Adrenal gland (tissue), 12 donors: ENCODE measurements around the gene RFT1. TPM values are rescaled to one million over a fixed set of nuclear protein-coding genes. Genes with fewer than 3 reads are reported as not detected.

Source experiments
- DNase-seq, 7 donors: peaks; one replicate each; pipeline ENCODE4 v3.0.0-alpha.2; 2019 to 2020
- H3K27ac ChIP-seq, 5 donors: fragments of 200-600 bp; sonication (generic) in 4 of 5; 1 replicate in 3 of 5; 2 replicates in 2 of 5; pipeline versions ENCODE4 v1.5.1 to v1.8.0; 2016 to 2020; ENCODE audit warnings: mild to moderate bottlenecking in 1 of 5
- H3K27me3 ChIP-seq: fragments of 200-600 bp; 2 replicates; pipeline ENCODE4 v1.8.0; 2021
- H3K36me3 ChIP-seq, 2 donors: fragments of 200-600 bp; replicated peaks in 1 of 2; 1 replicate in 1 of 2; 2 replicates in 1 of 2; pipeline versions ENCODE4 v1.5.1 to v1.8.0; 2018 to 2022
- H3K4me1 ChIP-seq, 2 donors: fragments of 200-600 bp; replicated peaks in 1 of 2; 1 replicate in 1 of 2; 2 replicates in 1 of 2; pipeline versions ENCODE4 v1.5.1 to v1.8.0; 2018 to 2021
- H3K4me3 ChIP-seq, 4 donors: fragments of 200-600 bp; sonication (generic) in 3 of 4; one replicate each; pipeline ENCODE4 v1.5.1; 2016 to 2018
- H3K9me3 ChIP-seq, 3 donors: fragments of 200-600 bp; sonication (generic) in 1 of 3; replicated peaks in 1 of 3; 1 replicate in 2 of 3; 2 replicates in 1 of 3; pipeline versions ENCODE4 v1.5.1 to v1.8.0; 2016 to 2021
- CTCF ChIP-seq, 6 experiments: fragments of 450-650 bp in 4 of 6; fragments of 200-600 bp in 2 of 6; sonication (generic) in 1 of 6; IDR thresholded peaks; 1 replicate in 5 of 6; 2 replicates in 1 of 6; pipeline versions ENCODE4 v1.5.1 to v1.8.0; 2016 to 2021; ENCODE audit warnings: antibody characterized with exemption in 6 of 6, mild to moderate bottlenecking in 2 of 6, moderate library complexity in 1 of 6
- POLR2A ChIP-seq, 2 donors: fragments of 450-650 bp; IDR thresholded peaks; one replicate each; pipeline ENCODE4 v1.6.1; 2017; ENCODE audit warnings: antibody characterized with exemption in 2 of 2, mild to moderate bottlenecking in 2 of 2, moderate library complexity in 1 of 2
- WGBS, 4 donors: extraction: QIAGEN DNeasy Blood & Tissue Kit in 2 of 4; methylation state at CpG; one replicate each; pipeline versions ENCODE4 v1.1.5 to v1.1.7; 2013 to 2017; 5-methylcytosine and 5-hydroxymethylcytosine counted together
- intact Hi-C, 2 donors: fragments of 100-400 bp; cut with DNase I; formaldehyde crosslinking; loops; one replicate each; pipeline versions ENCODE4 v1.14.1 to v1.15.0; 2022 to 2023
- polyA plus RNA-seq, 3 donors: library from polyadenylated mRNA; stranded (reverse); fragments of 200-250 nt in 2 of 3; fragments of 350-450 nt in 1 of 3; fragmentation: Illumina TruSeq in 1 of 3; extraction: RNeasy Lipid Tissue Mini Kit (QIAGEN cat#74804) in 1 of 3; gene quantifications; one replicate each; pipeline ENCODE4 v1.2.3, GENCODE V29; 2013 to 2014
- total RNA-seq, 9 donors: library from RNA; depleted of rRNA in 4 of 9; stranded (reverse); fragments of >200 nt in 4 of 9; fragments of 120-200 nt in 1 of 9; fragmentation: NEBNext Ultra II Directional in 1 of 9; extraction: Animal tissue kit (Norgen Biotek cat#: 25700) in 1 of 9; gene quantifications; one replicate each; pipeline versions ENCODE4 v1.1.0 to v1.2.4, GENCODE V29; 2013 to 2023
- donor health status: healthy with polysubstance abuse.
- donor health status: Bipolar disorder and iron deficiency.
- donor health status: DM: yes; HTN: yes; CAD: no.
- donor health status: DM: no; HTN: no; CAD: no.
- donor health status: DM: no; HTN: no; CAD: no.
- donor health status: DM: yes; HTN: yes; CAD: no.

The RFT1 gene
- total and polyA plus RNA-seq, 12 donors, result 6.7 to 34.5 (median 20.4) TPM

DNA sequence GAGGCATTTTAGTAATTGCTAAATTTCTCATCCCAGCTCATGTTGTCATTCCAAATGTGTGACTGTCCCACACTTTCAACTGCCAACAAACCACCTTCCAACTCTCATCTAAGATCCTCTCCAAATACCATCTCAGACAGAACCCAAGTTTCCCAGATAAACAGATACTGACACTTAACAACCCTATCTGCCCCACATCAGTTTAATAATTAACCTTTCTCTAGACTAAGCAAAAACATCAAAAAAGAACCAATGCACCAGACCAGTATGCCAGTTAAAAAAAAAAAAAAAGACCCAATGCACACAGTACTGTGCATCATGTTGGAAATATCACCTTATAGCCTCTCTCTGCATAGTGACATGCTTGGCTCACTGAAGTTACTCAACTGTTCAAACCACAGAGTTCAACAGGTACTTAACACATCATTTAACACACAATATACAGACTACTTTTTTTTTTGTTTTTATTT, 89.8 kb downstream of the RFT1 start:
- H3K27me3 ChIP-seq, result no peaks in the 10 kb centered on the region
- no peak for DNase-seq
- intact Hi-C loops, result no loop called here
- H3K27ac ChIP-seq, result no peak overlapping the region
- H3K4me3 ChIP-seq, result no peak overlapping the region
- H3K9me3 ChIP-seq, result no peaks in the 10 kb centered on the region
- H3K36me3 ChIP-seq, result no peaks in the 10 kb centered on the region
- H3K4me1 ChIP-seq, result peaks cover 8 to 13% of the 10 kb centered on the region in 2 donors
- TF ChIP-seq CTCF (IDR thresholded peaks at IDR 0.05) (no peak), POLR2A (IDR thresholded peaks at IDR 0.05) (no peak)

DNA sequence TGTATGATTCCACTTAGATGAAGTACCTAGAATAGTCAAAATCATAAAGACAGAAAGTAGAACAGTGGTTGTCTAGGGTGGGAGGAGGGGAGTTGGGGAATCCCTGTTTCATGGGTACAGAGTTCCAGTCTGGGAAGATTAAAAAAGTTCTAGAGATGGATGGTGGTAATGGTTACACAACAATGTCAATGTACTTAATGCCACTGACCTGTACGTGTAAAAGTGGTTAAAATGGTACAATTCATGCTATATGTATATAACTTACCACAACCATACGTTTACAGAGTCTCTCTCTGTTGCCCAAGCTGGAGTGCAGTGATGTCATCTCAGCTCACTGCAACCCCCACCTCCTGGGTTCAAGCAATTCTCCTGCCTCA, 90.9 kb downstream of the RFT1 start:
- intact Hi-C loops, result no loop called here
- DNase-seq, result no peak
- no peaks in the 10 kb centered on the region for H3K27me3 ChIP-seq
- WGBS, 4 donors, result 80 to 95% (median 89%) methylated on average over 2 of the region's 2 CpGs
- no peaks in the 10 kb centered on the region for H3K36me3 ChIP-seq
- H3K4me1 ChIP-seq, result peaks cover 4 to 9% of the 10 kb centered on the region in 2 donors
- TF ChIP-seq CTCF (IDR thresholded peaks at IDR 0.05) (no peak), POLR2A (IDR thresholded peaks at IDR 0.05) (no peak)
- H3K4me3 ChIP-seq, result no peak overlapping the region
- no peaks in the 10 kb centered on the region for H3K9me3 ChIP-seq
- H3K27ac ChIP-seq, result no peak overlapping the region

DNA sequence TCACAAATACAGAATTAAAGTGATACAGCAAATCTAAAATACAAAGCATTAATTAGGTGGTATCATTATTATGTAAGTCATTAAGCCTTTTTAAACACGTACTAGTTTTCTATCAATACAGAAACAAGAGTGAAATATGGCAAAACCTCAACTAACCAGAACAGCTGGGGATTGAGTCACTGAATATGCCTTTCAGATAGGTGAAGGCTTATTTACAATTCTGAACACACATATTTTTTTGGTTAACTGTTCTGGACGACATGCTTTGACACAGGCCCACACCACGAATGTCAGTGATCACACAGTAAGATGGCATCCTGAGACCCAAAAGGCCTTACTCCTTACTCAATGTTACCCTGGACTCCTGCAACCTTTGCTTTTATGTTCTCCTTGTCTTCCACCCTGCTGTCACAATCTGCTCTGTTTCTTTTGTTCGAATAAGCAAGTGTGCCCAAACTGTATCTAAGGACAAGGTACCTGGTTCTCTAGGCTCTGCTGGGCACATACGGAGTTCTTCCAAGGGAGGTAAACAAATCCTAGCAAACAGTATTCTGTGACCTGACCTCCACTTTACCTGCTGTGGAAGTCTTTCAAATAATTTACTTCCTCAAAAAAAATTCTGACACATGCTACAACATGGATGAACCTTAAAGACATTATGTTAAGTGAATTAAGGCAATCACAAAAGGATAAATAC, 91.4 kb downstream of the RFT1 start:
- 92 to 93% (median 93%) methylated on average over 5 of the region's 5 CpGs for WGBS, 4 donors
- Histone ChIP-seq H3K4me3 (no peak overlapping the region), H3K36me3 (no peaks in the 10 kb centered on the region), H3K9me3 (no peaks in the 10 kb centered on the region), H3K27ac (no peak overlapping the region), H3K27me3 (no peaks in the 10 kb centered on the region), H3K4me1 (peaks cover 0 to 4% of the 10 kb centered on the region in 2 donors)
- no peak for TF ChIP-seq CTCF (IDR thresholded peaks at IDR 0.05)
- no peak for TF ChIP-seq POLR2A (IDR thresholded peaks at IDR 0.05)
- no peak for DNase-seq
- intact Hi-C loops, result no loop called here

Other genes starting within 250 kb of the RFT1 start
- 10 to 100 TPM; 15.4 to 42.8 (median 21.4) TPM for gene STIMATE, start 232.9 kb downstream of the RFT1 start, total RNA-seq
- 10 to 100 TPM; 15.4 to 28.2 (median 25.7) TPM for gene STIMATE, start 232.9 kb downstream of the RFT1 start, polyA plus RNA-seq
- gene SFMBT1, start 84.4 kb downstream of the RFT1 start, total RNA-seq, result 10 to 100 TPM in 5 of 9 donors, 1 to 10 TPM in 4; 6.6 to 14.8 (median 12.3) TPM
- gene SFMBT1, start 84.4 kb downstream of the RFT1 start, polyA plus RNA-seq, result 1 to 10 TPM; 2.1 to 5.8 (median 2.7) TPM
- 100 to 1,000 TPM in 1 of 9 donors, 10 to 100 TPM in 8; 10.7 to 156 (median 49.7) TPM for gene PRKCD, start 30.8 kb upstream of the RFT1 start, total RNA-seq
- 10 to 100 TPM; 34.7 to 78.7 (median 38.2) TPM for gene PRKCD, start 30.8 kb upstream of the RFT1 start, polyA plus RNA-seq
- 100 to 1,000 TPM; 225 to 516 (median 326) TPM for gene TKT, start 125.6 kb upstream of the RFT1 start, total RNA-seq
- gene TKT, start 125.6 kb upstream of the RFT1 start, polyA plus RNA-seq, result 100 to 1,000 TPM; 131 to 253 (median 150) TPM
- gene DCP1A, start 217.1 kb upstream of the RFT1 start, total RNA-seq, result 10 to 100 TPM; 14.7 to 31.0 (median 25.8) TPM
- 10 to 100 TPM in 2 of 3 donors, 1 to 10 TPM in 1; 9.3 to 19.4 (median 17.3) TPM for gene DCP1A, start 217.1 kb upstream of the RFT1 start, polyA plus RNA-seq